Measurements from ENCODE around the gene RNF17.
A peak's percentile ranks its signal among the peaks of the same experiment; 100 is the strongest.

RNF17 gene

GRCh38 chr13:24861617-24862362 lies 97.8 kb downstream of the RNF17 start:
- no peak for DNase-seq (ENCODE audit: low spot score)

GRCh38 chr13:24863748-24864540 lies 100.0 kb downstream of the RNF17 start:
- DNase-seq (ENCODE audit: low spot score), result no peak

- DNase-seq (ENCODE audit: low spot score), result no peak
Observed at GRCh38 chr13:24864579-24864978, 100.6 kb downstream of the RNF17 start.

GRCh38 chr13:24865163-24865953 lies 101.4 kb downstream of the RNF17 start:
- peak; percentile 9 for DNase-seq (ENCODE audit: low spot score)

GRCh38 chr13:24866488-24866887 lies 102.5 kb downstream of the RNF17 start:
- DNase-seq (ENCODE audit: low spot score), result no peak

- DNase-seq (ENCODE audit: low spot score), result no peak
Observed at GRCh38 chr13:24868874-24869273, 104.9 kb downstream of the RNF17 start.

- no peak for DNase-seq (ENCODE audit: low spot score)
Observed at GRCh38 chr13:24870380-24870760, 106.4 kb downstream of the RNF17 start.

GRCh38 chr13:24875566-24875965 lies 111.6 kb downstream of the RNF17 start:
- no peak for DNase-seq (ENCODE audit: low spot score)

GRCh38 chr13:24877531-24877930 lies 113.6 kb downstream of the RNF17 start:
- no peak for DNase-seq (ENCODE audit: low spot score)

- DNase-seq (ENCODE audit: low spot score), result no peak
Observed at GRCh38 chr13:24878340-24878739, 114.4 kb downstream of the RNF17 start.

- DNase-seq (ENCODE audit: low spot score), result no peak
Observed at GRCh38 chr13:24882665-24883064, 118.7 kb downstream of the RNF17 start.

GRCh38 chr13:24887759-24888158 lies 123.8 kb downstream of the RNF17 start:
- no peak for DNase-seq (ENCODE audit: low spot score)

- no peak for DNase-seq (ENCODE audit: low spot score)
Observed at GRCh38 chr13:24888291-24888931, 124.4 kb downstream of the RNF17 start.

- DNase-seq (ENCODE audit: low spot score), result no peak
Observed at GRCh38 chr13:24890256-24890655, 126.3 kb downstream of the RNF17 start.

- DNase-seq (ENCODE audit: low spot score), result no peak
Observed at GRCh38 chr13:24891476-24892108, 127.6 kb downstream of the RNF17 start.

GRCh38 chr13:24892829-24893228 lies 128.9 kb downstream of the RNF17 start:
- no peak for DNase-seq (ENCODE audit: low spot score)

GRCh38 chr13:24893863-24894262 lies 129.9 kb downstream of the RNF17 start:
- no peak for DNase-seq (ENCODE audit: low spot score)

GRCh38 chr13:24894277-24894971 lies 130.5 kb downstream of the RNF17 start:
- DNase-seq (ENCODE audit: low spot score), result no peak

- no peak for DNase-seq (ENCODE audit: low spot score)
Observed at GRCh38 chr13:24894972-24895300, 131.0 kb downstream of the RNF17 start.

- no peak for DNase-seq (ENCODE audit: low spot score)
Observed at GRCh38 chr13:24896061-24896460, 132.1 kb downstream of the RNF17 start.

GRCh38 chr13:24897293-24897692 lies 133.3 kb downstream of the RNF17 start:
- no peak for DNase-seq (ENCODE audit: low spot score)

Data from putamen (tissue), 1 donor.